Thyroid gland (tissue), 4 donors: ENCODE data around the gene EGFR. TPM values are rescaled to one million over a fixed set of nuclear protein-coding genes. Genes with fewer than 3 reads are reported as not detected.

Source experiments
- DNase-seq, 2 donors: peaks; one replicate each; pipeline ENCODE4 v3.0.0-alpha.2; 2019
- H3K27ac ChIP-seq, 3 donors: fragments of 200-600 bp; sonication (generic); 1 replicate in 2 of 3; 2 replicates in 1 of 3; pipeline ENCODE4 v1.5.1; 2016 to 2019; ENCODE audit warnings: mild to moderate bottlenecking in 1 of 3, moderate library complexity in 1 of 3
- H3K27me3 ChIP-seq: fragments of 200-600 bp; sonication (generic); one replicate; pipeline ENCODE4 v1.5.1; 2019
- H3K36me3 ChIP-seq, 2 donors: fragments of 200-600 bp; sonication (generic); one replicate each; pipeline ENCODE4 v1.5.1; 2016 to 2019
- H3K4me1 ChIP-seq, 2 donors: fragments of 200-600 bp; sonication (generic); one replicate each; pipeline ENCODE4 v1.5.1; 2017 to 2019
- H3K4me3 ChIP-seq, 3 donors: fragments of 200-600 bp; sonication (generic); replicated peaks in 1 of 3; 1 replicate in 2 of 3; 2 replicates in 1 of 3; pipeline ENCODE4 v1.5.1; 2016; ENCODE audit warnings: mild to moderate bottlenecking in 1 of 3
- H3K9me3 ChIP-seq: fragments of 200-600 bp; sonication (generic); one replicate; pipeline ENCODE4 v1.5.1; 2017
- CTCF ChIP-seq, 6 experiments: fragments of 200-600 bp in 3 of 6; fragments of 450-650 bp in 3 of 6; sonication (generic) in 3 of 6; IDR thresholded peaks; one replicate each; pipeline ENCODE4 v1.5.1; 2016 to 2019; ENCODE audit warnings: antibody characterized with exemption in 6 of 6, mild to moderate bottlenecking in 2 of 6, inconsistent platforms in 1 of 6, moderate library complexity in 1 of 6
- POLR2A ChIP-seq, 2 donors: fragments of 450-650 bp; IDR thresholded peaks; one replicate each; pipeline ENCODE4 v1.6.1; 2017; ENCODE audit warnings: antibody characterized with exemption in 2 of 2, mild to moderate bottlenecking in 2 of 2, moderate library complexity in 1 of 2
- WGBS, 2 donors: methylation state at CpG; one replicate each; pipeline ENCODE4 v1.1.5; 2017; 5-methylcytosine and 5-hydroxymethylcytosine counted together
- intact Hi-C: fragments of 100-400 bp; cut with DNase I; formaldehyde crosslinking; loops from one replicate; pipeline ENCODE4 v1.15.1; 2023
- total RNA-seq, 4 donors: library from RNA; depleted of rRNA; stranded (reverse); fragments of >200 nt; gene quantifications; one replicate each; pipeline ENCODE4 v1.2.3, GENCODE V29; 2016

EGFR gene
- total RNA-seq, 4 donors from 2014 or later, result 57.5 to 96.2 (median 84.7) TPM

GRCh38 chr7:55190511-55191160 is 171.8 kb downstream of the EGFR start:
- peak; percentile 50 to 61 for DNase-seq
- intact Hi-C loops, result loop anchor here (10.0 kb wide), 1 partner anchor 156 kb away; no protein-coding TSS in a partner anchor
- H3K9me3 ChIP-seq, result no peaks in the 10 kb centered on the region
- WGBS, 2 donors, result 60 to 67% methylated on average over 7 of the region's 7 CpGs
- H3K4me1 ChIP-seq, result peaks cover 51 to 61% of the 10 kb centered on the region in 2 donors
- no peaks in the 10 kb centered on the region for H3K27me3 ChIP-seq
- TF ChIP-seq CTCF (IDR thresholded peaks at IDR 0.05), result no peak
- no peak for TF ChIP-seq POLR2A (IDR thresholded peaks at IDR 0.05)
- peaks cover 0 to 4% of the 10 kb centered on the region in 2 donors for H3K36me3 ChIP-seq
- no peak overlapping the region for H3K4me3 ChIP-seq
- H3K27ac ChIP-seq, result peak overlapping the region; percentile 18 to 48 (median 43)

- peak; percentile 64 to 67 for DNase-seq
- TF ChIP-seq CTCF (IDR thresholded peaks at IDR 0.05) (no peak), POLR2A (IDR thresholded peaks at IDR 0.05) (no peak)
- Histone ChIP-seq H3K27me3 (no peaks in the 10 kb centered on the region), H3K4me3 (no peak overlapping the region), H3K4me1 (peaks cover 51 to 61% of the 10 kb centered on the region in 2 donors), H3K9me3 (no peaks in the 10 kb centered on the region), H3K36me3 (no peaks in the 10 kb centered on the region), H3K27ac (peak overlapping the region in 2 of 3 donors; percentile 48 to 57)
- intact Hi-C loops, result loop anchor here (10.0 kb wide), 1 partner anchor 157 kb away; no protein-coding TSS in a partner anchor
- 65 to 71% methylated on average over 17 of the region's 17 CpGs for WGBS, 2 donors
Observed at GRCh38 chr7:55191161-55191925, 172.5 kb downstream of the EGFR start.

GRCh38 chr7:55191926-55192692 is 173.3 kb downstream of the EGFR start:
- Histone ChIP-seq H3K9me3 (no peaks in the 10 kb centered on the region), H3K36me3 (no peaks in the 10 kb centered on the region), H3K4me3 (no peak overlapping the region), H3K27me3 (no peaks in the 10 kb centered on the region), H3K4me1 (peaks cover 51 to 61% of the 10 kb centered on the region in 2 donors), H3K27ac (peak overlapping the region in 2 of 3 donors; percentile 48 to 57)
- no peak for DNase-seq
- intact Hi-C loops, result loop anchor here (10.0 kb wide), 1 partner anchor 157 kb away; no protein-coding TSS in a partner anchor
- WGBS, 2 donors, result 93 to 98% methylated on average over 13 to 16 of the region's 17 CpGs
- no peak for TF ChIP-seq CTCF (IDR thresholded peaks at IDR 0.05)
- no peak for TF ChIP-seq POLR2A (IDR thresholded peaks at IDR 0.05)

GRCh38 chr7:55192723-55193122 is 173.9 kb downstream of the EGFR start:
- no peaks in the 10 kb centered on the region for H3K36me3 ChIP-seq
- TF ChIP-seq CTCF (IDR thresholded peaks at IDR 0.05) (no peak), POLR2A (IDR thresholded peaks at IDR 0.05) (no peak)
- peak overlapping the region in 2 of 3 donors; percentile 7 to 48 for H3K27ac ChIP-seq
- H3K27me3 ChIP-seq, result no peaks in the 10 kb centered on the region
- no peaks in the 10 kb centered on the region for H3K9me3 ChIP-seq
- intact Hi-C loops, result loop anchor here (10.0 kb wide), 1 partner anchor 158 kb away; no protein-coding TSS in a partner anchor
- peaks cover 46 to 58% of the 10 kb centered on the region in 2 donors for H3K4me1 ChIP-seq
- no peak for DNase-seq
- 65 to 66% methylated on average over 7 of the region's 7 CpGs for WGBS, 2 donors
- no peak overlapping the region for H3K4me3 ChIP-seq
